ENCODE data around the gene DRD3.

DNA sequence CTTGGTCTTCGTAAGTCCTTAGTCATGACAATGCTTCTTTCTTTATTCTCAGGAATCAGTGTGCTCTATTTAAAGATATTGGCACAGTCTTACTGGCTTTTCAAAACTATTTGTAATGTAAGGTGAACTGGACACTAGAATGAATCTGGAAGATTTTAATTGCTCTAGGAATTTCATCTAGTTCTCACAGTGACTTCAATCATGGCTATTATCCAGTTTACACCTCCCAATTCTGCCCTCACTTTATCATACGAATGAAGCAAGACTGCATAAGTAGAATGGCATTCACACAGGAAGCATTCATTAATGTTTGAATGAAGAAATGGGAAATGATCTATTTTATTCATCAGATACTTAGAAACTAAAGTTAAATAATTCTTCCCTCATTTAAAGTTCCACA is 26.7 kb upstream of the DRD3 start:
- TF ChIP-seq, protein P1, sequence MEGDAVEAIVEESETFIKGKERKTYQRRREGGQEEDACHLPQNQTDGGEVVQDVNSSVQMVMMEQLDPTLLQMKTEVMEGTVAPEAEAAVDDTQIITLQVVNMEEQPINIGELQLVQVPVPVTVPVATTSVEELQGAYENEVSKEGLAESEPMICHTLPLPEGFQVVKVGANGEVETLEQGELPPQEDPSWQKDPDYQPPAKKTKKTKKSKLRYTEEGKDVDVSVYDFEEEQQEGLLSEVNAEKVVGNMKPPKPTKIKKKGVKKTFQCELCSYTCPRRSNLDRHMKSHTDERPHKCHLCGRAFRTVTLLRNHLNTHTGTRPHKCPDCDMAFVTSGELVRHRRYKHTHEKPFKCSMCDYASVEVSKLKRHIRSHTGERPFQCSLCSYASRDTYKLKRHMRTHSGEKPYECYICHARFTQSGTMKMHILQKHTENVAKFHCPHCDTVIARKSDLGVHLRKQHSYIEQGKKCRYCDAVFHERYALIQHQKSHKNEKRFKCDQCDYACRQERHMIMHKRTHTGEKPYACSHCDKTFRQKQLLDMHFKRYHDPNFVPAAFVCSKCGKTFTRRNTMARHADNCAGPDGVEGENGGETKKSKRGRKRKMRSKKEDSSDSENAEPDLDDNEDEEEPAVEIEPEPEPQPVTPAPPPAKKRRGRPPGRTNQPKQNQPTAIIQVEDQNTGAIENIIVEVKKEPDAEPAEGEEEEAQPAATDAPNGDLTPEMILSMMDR (IDR thresholded peaks at IDR 0.05; ENCODE audit: low read depth, low read length, poor library complexity, severe bottlenecking), result no peak
- no peak for TF ChIP-seq EZH2phosphoT487 (IDR thresholded peaks at IDR 0.05; ENCODE audit: borderline replicate concordance, low read length)

Data from DOHH2 (cell line).